Skeletal muscle tissue (tissue), 4 donors: ENCODE results near the gene GRM4. TPM values are rescaled to one million over a fixed set of nuclear protein-coding genes. Genes with fewer than 3 reads are reported as not detected.

Experiments
- H3K27ac ChIP-seq: one replicate; pipeline ENCODE4 v1.7.0; 2013; ENCODE audit warnings: mild to moderate bottlenecking, low read depth, low read length, inconsistent platforms
- H3K27me3 ChIP-seq, 3 donors: one replicate each; pipeline ENCODE4 v1.7.0; 2013; ENCODE audit warnings: low read length in 3 of 3; ENCODE audit not compliant: control insufficient read depth in 3 of 3, insufficient read depth in 3 of 3
- H3K36me3 ChIP-seq, 3 donors: one replicate each; pipeline ENCODE4 v1.7.0; 2013; ENCODE audit warnings: low read length in 3 of 3; ENCODE audit not compliant: control insufficient read depth in 3 of 3, insufficient read depth in 3 of 3
- H3K4me1 ChIP-seq, 3 donors: one replicate each; pipeline ENCODE4 v1.7.0; 2013; ENCODE audit warnings: low read length in 3 of 3, mild to moderate bottlenecking in 3 of 3; ENCODE audit not compliant: control insufficient read depth in 3 of 3, insufficient read depth in 3 of 3
- H3K4me3 ChIP-seq, 3 donors: one replicate each; pipeline ENCODE4 v1.7.0; 2013; ENCODE audit warnings: low read length in 3 of 3
- H3K9ac ChIP-seq, 3 donors: one replicate each; pipeline ENCODE4 v1.7.0; 2013; ENCODE audit warnings: low read length in 3 of 3, mild to moderate bottlenecking in 3 of 3, moderate library complexity in 2 of 3, low read depth in 1 of 3
- H3K9me3 ChIP-seq, 3 donors: one replicate each; pipeline ENCODE4 v1.7.0; 2013; ENCODE audit warnings: low read length in 3 of 3; ENCODE audit not compliant: control insufficient read depth in 3 of 3
- total RNA-seq: library from RNA; depleted of rRNA; stranded (reverse); fragments of >200 nt; gene quantifications from one replicate; pipeline ENCODE4 v1.2.3, GENCODE V29; 2014
- donor health status: Osteomylitis.

The GRM4 gene
- total RNA-seq, 1 donor from 2014 or later = 1.6 TPM

DNA sequence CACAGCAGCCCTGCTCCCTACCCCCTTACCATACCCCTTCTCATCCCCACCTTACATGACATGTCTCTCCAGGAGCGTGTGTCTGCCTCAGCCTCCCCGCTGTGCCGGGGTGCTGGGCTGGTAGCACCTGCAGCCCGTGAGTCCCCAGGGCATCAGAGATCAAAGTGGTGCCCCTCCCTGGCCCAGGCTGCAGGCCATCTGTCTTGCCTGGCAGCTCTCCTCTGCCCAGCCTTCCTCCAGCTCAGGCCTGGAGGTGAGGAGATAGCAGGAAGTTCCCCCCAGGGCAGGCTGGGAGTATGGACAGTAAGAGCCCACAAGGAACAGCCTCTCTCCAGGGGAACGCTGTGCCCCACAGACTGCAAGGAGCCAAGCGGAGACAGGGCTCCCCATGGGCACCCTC lies 35.3 kb downstream of the GRM4 start:
- Histone ChIP-seq H3K4me1 (no peaks in the 10 kb centered on the region), H3K27me3 (peaks cover 14 to 64% (median 51%) of the 10 kb centered on the region in 3 donors), H3K27ac (no peak overlapping the region), H3K4me3 (no peak overlapping the region), H3K36me3 (no peaks in the 10 kb centered on the region), H3K9ac (no peak overlapping the region), H3K9me3 (no peaks in the 10 kb centered on the region)

DNA sequence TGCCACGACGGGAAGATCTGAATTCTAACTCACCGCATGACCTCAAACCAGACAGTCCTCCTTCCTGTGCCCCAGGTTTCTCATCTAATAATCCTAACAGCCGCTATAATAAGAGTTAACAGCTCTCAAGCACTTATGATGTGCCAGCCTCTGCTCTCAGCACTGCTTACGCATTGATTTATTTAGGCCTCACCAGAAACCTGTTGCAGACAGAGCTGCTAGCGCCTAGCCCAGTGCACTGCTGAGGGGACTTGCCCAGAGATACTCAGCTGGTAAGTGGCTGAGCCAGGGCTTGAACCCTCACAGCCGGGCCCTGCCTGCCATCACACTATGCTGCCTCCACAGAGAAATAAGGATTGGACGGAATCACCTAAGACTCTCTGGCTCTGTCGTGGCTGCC lies 37.7 kb downstream of the GRM4 start:
- Histone ChIP-seq H3K4me3 (no peak overlapping the region), H3K9me3 (no peaks in the 10 kb centered on the region), H3K4me1 (no peaks in the 10 kb centered on the region), H3K27ac (no peak overlapping the region), H3K9ac (no peak overlapping the region), H3K36me3 (no peaks in the 10 kb centered on the region), H3K27me3 (peaks cover 14 to 63% (median 47%) of the 10 kb centered on the region in 3 donors)

DNA sequence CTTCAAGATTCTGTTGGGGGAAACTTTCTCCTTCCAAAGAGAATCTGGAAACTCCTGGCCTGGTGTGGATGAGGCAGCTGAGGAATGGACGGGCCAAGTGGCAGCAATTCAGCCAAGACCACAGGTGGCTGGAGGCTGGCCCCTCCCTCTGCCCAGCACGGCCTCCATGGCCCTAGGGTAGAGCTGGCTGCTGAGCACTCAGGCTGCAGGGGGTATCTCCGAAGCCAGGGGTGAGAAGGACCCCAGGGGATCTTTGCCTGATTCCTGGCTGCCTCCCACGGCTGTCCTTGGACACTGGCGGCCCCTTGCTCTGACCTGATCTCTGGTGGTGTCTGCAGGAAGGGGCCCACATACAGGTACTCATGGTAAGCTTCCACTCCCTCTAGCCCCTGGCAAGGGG lies 39.0 kb downstream of the GRM4 start:
- H3K36me3 ChIP-seq = no peaks in the 10 kb centered on the region
- no peak overlapping the region for H3K27ac ChIP-seq
- no peaks in the 10 kb centered on the region for H3K4me1 ChIP-seq
- no peak overlapping the region for H3K9ac ChIP-seq
- no peak overlapping the region for H3K4me3 ChIP-seq
- peaks cover 12 to 53% (median 39%) of the 10 kb centered on the region in 3 donors for H3K27me3 ChIP-seq
- no peaks in the 10 kb centered on the region for H3K9me3 ChIP-seq

DNA sequence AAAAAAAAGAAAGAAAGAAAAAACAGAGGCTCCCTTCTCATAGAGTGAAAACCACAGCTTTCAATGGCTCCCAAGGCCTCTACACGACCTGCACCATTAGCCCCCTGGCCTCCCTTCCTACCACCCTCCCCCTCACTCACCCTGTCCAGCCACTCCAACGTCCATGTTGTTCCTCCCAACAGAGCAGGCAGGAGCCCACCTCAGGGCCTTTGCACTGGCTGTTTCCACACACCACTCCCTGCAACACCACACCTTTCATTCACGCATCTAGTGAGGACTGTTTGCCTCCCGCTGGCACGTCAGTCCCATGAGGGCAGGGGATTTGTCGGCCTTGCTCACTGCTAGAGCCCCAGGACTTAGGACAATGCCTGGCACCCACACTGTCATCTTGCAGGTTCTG lies 39.5 kb downstream of the GRM4 start:
- H3K4me1 ChIP-seq = no peaks in the 10 kb centered on the region
- H3K27ac ChIP-seq = no peak overlapping the region
- H3K9me3 ChIP-seq = no peaks in the 10 kb centered on the region
- peaks cover 11 to 49% (median 34%) of the 10 kb centered on the region in 3 donors for H3K27me3 ChIP-seq
- H3K9ac ChIP-seq = no peak overlapping the region
- H3K36me3 ChIP-seq = no peaks in the 10 kb centered on the region
- no peak overlapping the region for H3K4me3 ChIP-seq

DNA sequence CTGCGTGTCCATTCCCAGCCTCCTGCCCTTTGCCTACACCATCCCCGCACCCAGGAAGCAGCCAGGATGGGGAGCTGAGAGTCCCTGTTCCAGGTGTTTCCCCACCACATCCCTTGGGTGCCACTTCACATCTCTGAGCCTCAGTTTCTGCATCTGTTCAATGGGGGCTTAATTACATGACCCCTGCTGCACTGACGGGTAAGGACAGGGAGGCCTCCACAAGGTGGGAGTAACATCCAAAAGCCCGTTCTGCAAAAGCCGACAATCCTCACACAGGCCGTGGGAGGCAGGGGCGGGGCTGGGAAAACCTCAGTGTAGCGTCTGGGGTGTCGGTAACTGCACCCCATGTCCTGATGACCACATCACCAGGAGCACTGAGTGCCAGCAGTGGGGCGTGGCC lies 41.3 kb downstream of the GRM4 start:
- H3K9me3 ChIP-seq = no peaks in the 10 kb centered on the region
- no peak overlapping the region for H3K9ac ChIP-seq
- no peaks in the 10 kb centered on the region for H3K4me1 ChIP-seq
- no peaks in the 10 kb centered on the region for H3K36me3 ChIP-seq
- H3K4me3 ChIP-seq = no peak overlapping the region
- no peak overlapping the region for H3K27ac ChIP-seq
- H3K27me3 ChIP-seq = peaks cover 6 to 47% (median 36%) of the 10 kb centered on the region in 3 donors

DNA sequence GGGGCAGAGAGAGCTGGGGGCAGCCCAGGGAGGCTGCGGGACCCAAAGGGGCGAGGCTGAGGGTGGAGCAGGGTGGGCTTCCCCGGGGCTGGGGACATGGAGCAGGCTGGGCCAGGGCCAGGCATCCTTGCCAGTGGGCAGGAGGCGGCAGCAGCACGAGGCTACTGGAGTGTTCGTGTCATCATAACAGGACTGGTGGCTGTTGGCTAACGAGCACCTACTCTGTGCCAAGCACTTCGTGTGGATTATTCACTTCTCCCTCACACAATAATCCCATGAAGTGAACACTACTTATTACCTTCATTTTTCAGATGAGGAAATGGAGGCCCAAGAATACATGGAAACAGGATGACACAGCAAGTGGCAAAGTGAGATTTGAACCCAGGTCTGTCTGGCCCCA lies 41.7 kb downstream of the GRM4 start:
- Histone ChIP-seq H3K27me3 (peaks cover 6 to 43% (median 36%) of the 10 kb centered on the region in 3 donors), H3K9ac (no peak overlapping the region), H3K27ac (no peak overlapping the region), H3K4me1 (no peaks in the 10 kb centered on the region), H3K36me3 (no peaks in the 10 kb centered on the region), H3K4me3 (no peak overlapping the region), H3K9me3 (no peaks in the 10 kb centered on the region)

DNA sequence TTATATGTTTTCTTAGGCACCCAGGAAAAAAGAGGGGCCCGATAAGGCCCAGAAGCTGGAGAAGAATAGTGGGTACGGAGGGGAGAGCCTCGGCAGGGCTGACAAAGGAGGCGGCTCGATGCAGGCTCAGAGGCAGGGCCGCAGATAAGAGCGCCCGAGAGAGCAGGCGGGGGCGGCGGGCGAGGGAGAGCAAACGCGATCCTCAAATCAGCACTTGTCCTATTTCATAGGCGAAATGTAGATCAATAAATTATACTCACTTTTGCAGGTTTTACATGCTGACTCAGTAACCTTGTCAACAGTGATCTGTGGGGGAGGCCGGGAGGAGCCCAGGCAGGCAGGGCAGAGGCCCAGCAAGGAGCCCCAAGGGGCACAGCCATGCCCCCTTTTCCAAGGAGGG lies 42.6 kb downstream of the GRM4 start:
- H3K9ac ChIP-seq = no peak overlapping the region
- peaks cover 6 to 43% (median 38%) of the 10 kb centered on the region in 3 donors for H3K27me3 ChIP-seq
- H3K27ac ChIP-seq = no peak overlapping the region
- H3K4me3 ChIP-seq = no peak overlapping the region
- H3K9me3 ChIP-seq = no peaks in the 10 kb centered on the region
- no peaks in the 10 kb centered on the region for H3K4me1 ChIP-seq
- no peaks in the 10 kb centered on the region for H3K36me3 ChIP-seq

DNA sequence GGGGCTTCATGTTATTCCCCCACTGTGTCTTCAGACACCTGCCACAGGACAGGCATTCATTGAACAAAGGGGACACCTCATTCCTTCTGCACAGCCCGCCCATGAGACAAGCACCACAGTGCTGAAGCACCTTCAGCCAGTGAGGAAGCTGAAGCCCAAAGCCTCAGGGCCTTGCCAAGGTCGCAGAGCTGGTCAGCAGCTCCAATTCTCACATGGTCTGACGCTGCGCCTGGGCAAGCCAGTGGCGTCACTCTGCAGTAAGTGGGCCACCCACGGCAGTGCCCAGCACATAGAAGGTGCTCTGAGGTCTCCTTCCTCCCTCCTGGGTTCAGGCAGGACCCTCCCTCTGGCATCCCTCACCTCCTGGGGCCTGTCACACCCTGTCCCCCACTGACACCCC lies 43.2 kb downstream of the GRM4 start:
- H3K9me3 ChIP-seq = no peaks in the 10 kb centered on the region
- no peak overlapping the region for H3K9ac ChIP-seq
- no peak overlapping the region for H3K27ac ChIP-seq
- no peak overlapping the region for H3K4me3 ChIP-seq
- H3K36me3 ChIP-seq = no peaks in the 10 kb centered on the region
- no peaks in the 10 kb centered on the region for H3K4me1 ChIP-seq
- H3K27me3 ChIP-seq = peaks cover 6 to 44% (median 39%) of the 10 kb centered on the region in 3 donors

DNA sequence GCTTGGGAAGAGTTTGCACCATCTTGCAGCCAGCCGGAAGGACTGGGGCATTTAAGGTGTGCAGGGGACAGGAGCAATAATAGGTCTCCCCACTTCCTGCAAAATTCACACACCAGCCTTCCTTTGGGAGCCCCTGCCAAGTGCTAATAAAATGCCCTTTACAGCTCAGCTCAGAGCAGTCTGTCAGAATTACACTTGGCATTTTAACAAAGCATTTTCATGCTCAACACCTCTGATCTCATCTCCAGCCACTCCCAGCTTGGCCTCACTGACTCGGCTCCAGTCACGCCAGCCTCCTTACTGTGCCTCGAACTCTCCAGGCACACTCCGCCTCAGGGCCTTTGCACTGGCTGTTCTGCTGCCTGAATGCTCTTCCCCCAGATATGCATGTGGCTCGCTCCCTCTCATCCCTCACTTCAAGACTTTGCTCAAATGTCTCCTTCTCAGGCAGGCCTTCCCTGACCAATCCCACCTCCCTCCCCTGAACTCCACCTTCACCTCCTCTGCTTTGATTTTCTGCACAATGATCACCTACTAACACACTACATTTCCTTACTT lies 43.7 kb downstream of the GRM4 start:
- H3K9ac ChIP-seq = no peak overlapping the region
- no peaks in the 10 kb centered on the region for H3K9me3 ChIP-seq
- no peak overlapping the region for H3K27ac ChIP-seq
- H3K4me1 ChIP-seq = no peaks in the 10 kb centered on the region
- H3K36me3 ChIP-seq = no peaks in the 10 kb centered on the region
- H3K4me3 ChIP-seq = no peak overlapping the region
- H3K27me3 ChIP-seq = peaks cover 6 to 44% (median 41%) of the 10 kb centered on the region in 3 donors

DNA sequence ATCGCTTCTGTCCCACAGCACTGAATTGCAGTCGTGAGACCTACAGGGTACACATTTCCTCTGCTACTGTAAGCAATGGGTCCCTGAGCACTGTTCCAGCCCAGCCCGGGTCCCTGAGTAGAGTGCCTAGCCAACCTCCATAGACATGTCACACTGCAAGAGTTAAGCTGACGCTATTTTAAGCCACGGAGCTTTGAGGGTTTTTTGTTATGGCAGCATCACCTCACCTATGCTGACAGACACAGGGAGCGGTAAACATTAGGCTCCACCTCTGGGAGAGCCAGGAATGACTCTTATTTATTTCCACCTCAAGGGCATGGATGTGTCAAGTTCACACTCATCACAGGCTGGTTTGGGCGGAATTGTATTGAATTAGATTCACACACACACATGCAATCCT lies 45.1 kb downstream of the GRM4 start:
- H3K27ac ChIP-seq = no peak overlapping the region
- peaks cover 11 to 49% (median 49%) of the 10 kb centered on the region in 3 donors for H3K27me3 ChIP-seq
- no peak overlapping the region for H3K4me3 ChIP-seq
- H3K4me1 ChIP-seq = no peaks in the 10 kb centered on the region
- H3K9me3 ChIP-seq = no peaks in the 10 kb centered on the region
- H3K36me3 ChIP-seq = no peaks in the 10 kb centered on the region
- H3K9ac ChIP-seq = no peak overlapping the region
